Testis (tissue), 3 donors: Measurements from ENCODE around the gene KRTDAP. TPM values are rescaled to one million over a fixed set of nuclear protein-coding genes. Genes with fewer than 3 reads are reported as not detected.
"Not testable (repeated sequence)": the region's sequence is repeated elsewhere in the genome, so short reads cannot be mapped to it uniquely, and the experiment has no call there.

Source experiments
- DNase-seq: peaks from one replicate; pipeline ENCODE4 v3.0.0-alpha.2; 2019
- H3K27ac ChIP-seq, 2 donors: fragments of 200-600 bp; sonication (generic); one replicate each; pipeline ENCODE4 v1.5.1; 2019
- H3K27me3 ChIP-seq: fragments of 200-600 bp; sonication (generic); one replicate; pipeline ENCODE4 v1.5.1; 2019
- H3K36me3 ChIP-seq: fragments of 200-600 bp; sonication (generic); one replicate; pipeline ENCODE4 v1.5.1; 2017; ENCODE audit warnings: low read depth; ENCODE audit errors: missing control alignments
- H3K4me1 ChIP-seq: fragments of 200-600 bp; sonication (generic); one replicate; pipeline ENCODE4 v1.5.1; 2019
- H3K4me3 ChIP-seq, 2 donors: fragments of 200-600 bp; sonication (generic); one replicate each; pipeline ENCODE4 v1.5.1; 2017 to 2019
- H3K9me3 ChIP-seq: fragments of 200-600 bp; sonication (generic); one replicate; pipeline ENCODE4 v1.5.1; 2017
- CTCF ChIP-seq, 3 experiments: fragments of 450-650 bp in 2 of 3; fragments of 200-600 bp in 1 of 3; sonication (generic) in 1 of 3; IDR thresholded peaks; one replicate each; pipeline ENCODE4 v1.5.1; 2016 to 2019; ENCODE audit warnings: antibody characterized with exemption in 3 of 3, mild to moderate bottlenecking in 2 of 3, moderate library complexity in 1 of 3
- POLR2A ChIP-seq: fragments of 450-650 bp; IDR thresholded peaks from one replicate; pipeline ENCODE4 v1.6.1; 2017; ENCODE audit warnings: antibody characterized with exemption, mild to moderate bottlenecking, moderate library complexity
- WGBS, 2 donors: methylation state at CpG; one replicate each; pipeline ENCODE4 v1.1.5; 2018; 5-methylcytosine and 5-hydroxymethylcytosine counted together
- intact Hi-C: fragments of 100-400 bp; cut with DNase I; formaldehyde crosslinking; loops from one replicate; pipeline ENCODE4 v1.15.1; 2023; ENCODE audit warnings: low total_unique reads
- polyA plus RNA-seq: library from polyadenylated mRNA; stranded (reverse); fragments of 350-450 nt; fragmentation: Illumina TruSeq; extraction: RNeasy Lipid Tissue Mini Kit (QIAGEN cat#74804); gene quantifications from one replicate; pipeline ENCODE4 v1.2.3, GENCODE V29; 2014; ENCODE audit warnings: low read depth, low replicate concordance; ENCODE audit not compliant: insufficient read depth
- total RNA-seq, 2 donors: library from RNA; depleted of rRNA; stranded (reverse); fragments of >200 nt; gene quantifications; one replicate each; pipeline ENCODE4 v1.2.3, GENCODE V29; 2016

KRTDAP gene
- total and polyA plus RNA-seq, 3 donors from 2014 or later = 2.7 to 14.5 (median 5.6) TPM

- 75 to 95% methylated on average over 1 of the region's 1 CpG for WGBS, 2 donors
- no peaks in the 10 kb centered on the region for H3K4me1 ChIP-seq
- no peak overlapping the region for H3K27ac ChIP-seq
- H3K4me3 ChIP-seq = no peak overlapping the region
- TF ChIP-seq POLR2A (no peak), CTCF (IDR thresholded peaks at IDR 0.05) (no peak)
- H3K36me3 ChIP-seq = no peaks in the 10 kb centered on the region
- H3K27me3 ChIP-seq = no peaks in the 10 kb centered on the region
- intact Hi-C loops = no loop called here
- no peaks in the 10 kb centered on the region for H3K9me3 ChIP-seq
- DNase-seq = no peak
Observed at GRCh38 chr19:35466259-35466658, 24.0 kb downstream of the KRTDAP start.

- not testable (repeated sequence) for DNase-seq
- 86% methylated on average over 7 of the region's 7 CpGs for WGBS, 2 donors
Observed at GRCh38 chr19:35462956-35463355, 27.3 kb downstream of the KRTDAP start.

DNA sequence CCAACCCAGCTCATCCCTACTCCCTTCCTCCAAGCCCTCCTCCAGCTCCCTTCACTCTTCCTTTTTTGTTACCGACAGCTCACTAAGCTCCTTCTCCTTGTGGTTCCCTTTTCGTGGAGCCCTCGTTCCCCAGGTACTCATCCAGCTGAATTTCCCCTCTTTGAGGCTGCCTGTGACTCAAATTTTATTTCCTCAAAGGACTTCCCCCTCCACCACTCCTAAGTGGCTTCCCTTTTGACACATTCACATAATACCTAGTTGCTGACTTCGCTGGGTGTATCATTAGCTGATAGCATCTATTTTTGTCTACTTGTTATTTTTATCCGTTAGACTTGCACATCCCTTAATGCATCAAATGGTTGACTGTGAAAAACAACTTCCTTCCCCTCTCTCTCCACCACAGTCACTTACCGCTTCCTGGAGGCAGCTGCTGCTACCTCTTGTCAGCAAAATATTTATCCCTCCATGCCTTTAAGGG is 27.7 kb downstream of the KRTDAP start:
- no peak for DNase-seq
- Histone ChIP-seq H3K27me3 (no peaks in the 10 kb centered on the region), H3K9me3 (no peaks in the 10 kb centered on the region), H3K36me3 (no peaks in the 10 kb centered on the region), H3K27ac (no peak overlapping the region), H3K4me3 (no peak overlapping the region), H3K4me1 (peaks cover 3% of the 10 kb centered on the region)
- WGBS, 2 donors = 61 to 64% methylated on average over 6 of the region's 6 CpGs
- TF ChIP-seq CTCF (IDR thresholded peaks at IDR 0.05) (no peak), POLR2A (no peak)
- intact Hi-C loops = no loop called here

More at GRCh38 chr19:35462956-35463355, 27.3 kb downstream of the KRTDAP start:
- H3K36me3 ChIP-seq, H3K27me3 ChIP-seq, H3K4me1 ChIP-seq, H3K9me3 ChIP-seq, intact Hi-C loops, H3K27ac ChIP-seq, H3K4me3 ChIP-seq: not testable (repeated sequence)

- H3K4me3 ChIP-seq, H3K4me1 ChIP-seq, H3K27me3 ChIP-seq, H3K9me3 ChIP-seq, H3K36me3 ChIP-seq, intact Hi-C loops, DNase-seq, H3K27ac ChIP-seq: not testable (repeated sequence)
Observed at GRCh38 chr19:35461788-35462187, 28.5 kb downstream of the KRTDAP start.

DNA sequence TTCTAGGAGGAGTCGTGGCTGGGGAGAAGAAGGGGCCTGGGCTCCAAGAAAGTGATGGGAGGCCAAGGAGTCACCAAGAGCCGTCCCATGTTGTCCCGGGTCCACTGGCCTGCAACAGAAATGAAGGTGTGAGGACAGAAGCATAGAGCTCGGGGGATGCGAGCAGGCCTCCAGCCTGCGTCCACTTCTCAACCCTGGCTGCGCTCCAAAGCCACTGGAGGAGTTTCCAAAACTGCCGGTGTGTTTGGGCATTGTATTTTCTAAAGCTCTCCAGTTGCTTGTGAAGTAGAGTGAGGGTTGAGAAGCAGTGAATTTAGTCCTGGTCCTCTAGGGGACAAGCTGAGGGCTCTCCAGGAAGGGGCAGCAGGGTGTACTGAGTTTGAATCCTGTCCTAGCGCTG is 29.2 kb downstream of the KRTDAP start:
- intact Hi-C loops = no loop called here
- no peak for DNase-seq
- H3K4me3 ChIP-seq = no peak overlapping the region
- H3K27me3 ChIP-seq = no peaks in the 10 kb centered on the region
- TF ChIP-seq POLR2A (no peak), CTCF (IDR thresholded peaks at IDR 0.05) (no peak)
- H3K9me3 ChIP-seq = no peaks in the 10 kb centered on the region
- WGBS, 2 donors = 67 to 71% methylated on average over 9 of the region's 9 CpGs
- no peaks in the 10 kb centered on the region for H3K36me3 ChIP-seq
- H3K4me1 ChIP-seq = peaks cover 3% of the 10 kb centered on the region
- H3K27ac ChIP-seq = no peak overlapping the region

DNA sequence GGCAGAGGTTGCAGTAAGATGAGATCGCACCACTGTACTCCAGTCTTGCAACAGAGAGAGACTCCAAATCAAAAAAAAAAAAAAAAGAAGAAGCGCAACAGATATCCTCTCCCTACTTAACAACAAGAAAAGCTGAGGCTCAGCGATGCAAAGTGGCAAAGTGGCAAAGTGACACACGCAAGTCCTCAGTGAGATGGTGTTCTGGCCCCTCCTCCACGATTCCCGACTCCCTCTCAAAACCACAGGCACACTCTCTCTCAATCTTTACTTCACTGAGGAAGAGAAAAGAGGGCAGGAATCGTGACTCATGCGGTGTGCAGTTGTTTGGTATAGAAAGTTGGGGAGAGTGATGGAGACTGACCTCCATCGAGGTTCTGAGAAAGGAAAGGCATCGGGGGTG is 29.7 kb downstream of the KRTDAP start:
- Histone ChIP-seq H3K4me1 (peaks cover 3% of the 10 kb centered on the region), H3K27me3 (no peaks in the 10 kb centered on the region), H3K4me3 (no peak overlapping the region), H3K36me3 (no peaks in the 10 kb centered on the region), H3K9me3 (no peaks in the 10 kb centered on the region), H3K27ac (no peak overlapping the region)
- DNase-seq = no peak
- no peak for TF ChIP-seq CTCF (IDR thresholded peaks at IDR 0.05)
- intact Hi-C loops = no loop called here
- WGBS, 2 donors = 90 to 91% methylated on average over 10 of the region's 10 CpGs
